ENCODE data around the gene ANAPC1.
"Not testable (repeated sequence)": the region's sequence is repeated elsewhere in the genome, so short reads cannot be mapped to it uniquely, and the experiment has no call there.

DNA sequence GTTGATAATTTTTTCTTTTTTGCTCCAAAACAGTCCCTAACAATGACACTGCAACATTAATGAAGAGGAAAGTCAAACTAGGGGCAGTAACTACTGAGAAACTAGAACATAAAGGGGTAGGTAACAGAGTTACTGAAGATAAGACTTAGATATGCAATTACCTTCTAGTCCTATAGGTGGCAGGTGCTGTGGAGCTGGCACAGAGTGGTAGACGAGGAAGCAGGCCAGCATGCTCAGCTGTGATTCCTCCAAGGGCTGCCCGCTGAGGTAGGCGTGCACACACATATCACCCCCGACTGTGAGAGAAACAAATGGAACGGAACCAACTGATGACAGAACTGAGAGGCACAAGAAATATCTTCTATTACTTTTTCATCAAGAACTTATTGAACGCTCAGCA is 111.8 kb downstream of the ANAPC1 start:
- TF ChIP-seq, protein P1, sequence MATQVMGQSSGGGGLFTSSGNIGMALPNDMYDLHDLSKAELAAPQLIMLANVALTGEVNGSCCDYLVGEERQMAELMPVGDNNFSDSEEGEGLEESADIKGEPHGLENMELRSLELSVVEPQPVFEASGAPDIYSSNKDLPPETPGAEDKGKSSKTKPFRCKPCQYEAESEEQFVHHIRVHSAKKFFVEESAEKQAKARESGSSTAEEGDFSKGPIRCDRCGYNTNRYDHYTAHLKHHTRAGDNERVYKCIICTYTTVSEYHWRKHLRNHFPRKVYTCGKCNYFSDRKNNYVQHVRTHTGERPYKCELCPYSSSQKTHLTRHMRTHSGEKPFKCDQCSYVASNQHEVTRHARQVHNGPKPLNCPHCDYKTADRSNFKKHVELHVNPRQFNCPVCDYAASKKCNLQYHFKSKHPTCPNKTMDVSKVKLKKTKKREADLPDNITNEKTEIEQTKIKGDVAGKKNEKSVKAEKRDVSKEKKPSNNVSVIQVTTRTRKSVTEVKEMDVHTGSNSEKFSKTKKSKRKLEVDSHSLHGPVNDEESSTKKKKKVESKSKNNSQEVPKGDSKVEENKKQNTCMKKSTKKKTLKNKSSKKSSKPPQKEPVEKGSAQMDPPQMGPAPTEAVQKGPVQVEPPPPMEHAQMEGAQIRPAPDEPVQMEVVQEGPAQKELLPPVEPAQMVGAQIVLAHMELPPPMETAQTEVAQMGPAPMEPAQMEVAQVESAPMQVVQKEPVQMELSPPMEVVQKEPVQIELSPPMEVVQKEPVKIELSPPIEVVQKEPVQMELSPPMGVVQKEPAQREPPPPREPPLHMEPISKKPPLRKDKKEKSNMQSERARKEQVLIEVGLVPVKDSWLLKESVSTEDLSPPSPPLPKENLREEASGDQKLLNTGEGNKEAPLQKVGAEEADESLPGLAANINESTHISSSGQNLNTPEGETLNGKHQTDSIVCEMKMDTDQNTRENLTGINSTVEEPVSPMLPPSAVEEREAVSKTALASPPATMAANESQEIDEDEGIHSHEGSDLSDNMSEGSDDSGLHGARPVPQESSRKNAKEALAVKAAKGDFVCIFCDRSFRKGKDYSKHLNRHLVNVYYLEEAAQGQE (IDR thresholded peaks at IDR 0.05) = not testable (repeated sequence)
- not testable (repeated sequence) for TF ChIP-seq YY1 (IDR thresholded peaks at IDR 0.05); RAD21 (IDR thresholded peaks at IDR 0.05); JUND (IDR thresholded peaks at IDR 0.05); SP1 (IDR thresholded peaks at IDR 0.05); EGR1 (IDR thresholded peaks at IDR 0.05; ENCODE audit: low read depth in 2 of 2); FOXA1 (IDR thresholded peaks at IDR 0.05)
- TF ChIP-seq, protein P2, sequence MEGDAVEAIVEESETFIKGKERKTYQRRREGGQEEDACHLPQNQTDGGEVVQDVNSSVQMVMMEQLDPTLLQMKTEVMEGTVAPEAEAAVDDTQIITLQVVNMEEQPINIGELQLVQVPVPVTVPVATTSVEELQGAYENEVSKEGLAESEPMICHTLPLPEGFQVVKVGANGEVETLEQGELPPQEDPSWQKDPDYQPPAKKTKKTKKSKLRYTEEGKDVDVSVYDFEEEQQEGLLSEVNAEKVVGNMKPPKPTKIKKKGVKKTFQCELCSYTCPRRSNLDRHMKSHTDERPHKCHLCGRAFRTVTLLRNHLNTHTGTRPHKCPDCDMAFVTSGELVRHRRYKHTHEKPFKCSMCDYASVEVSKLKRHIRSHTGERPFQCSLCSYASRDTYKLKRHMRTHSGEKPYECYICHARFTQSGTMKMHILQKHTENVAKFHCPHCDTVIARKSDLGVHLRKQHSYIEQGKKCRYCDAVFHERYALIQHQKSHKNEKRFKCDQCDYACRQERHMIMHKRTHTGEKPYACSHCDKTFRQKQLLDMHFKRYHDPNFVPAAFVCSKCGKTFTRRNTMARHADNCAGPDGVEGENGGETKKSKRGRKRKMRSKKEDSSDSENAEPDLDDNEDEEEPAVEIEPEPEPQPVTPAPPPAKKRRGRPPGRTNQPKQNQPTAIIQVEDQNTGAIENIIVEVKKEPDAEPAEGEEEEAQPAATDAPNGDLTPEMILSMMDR (IDR thresholded peaks at IDR 0.05; ENCODE audit: low read depth, low read length, missing input control) = not testable (repeated sequence)
- TF ChIP-seq, protein P3, sequence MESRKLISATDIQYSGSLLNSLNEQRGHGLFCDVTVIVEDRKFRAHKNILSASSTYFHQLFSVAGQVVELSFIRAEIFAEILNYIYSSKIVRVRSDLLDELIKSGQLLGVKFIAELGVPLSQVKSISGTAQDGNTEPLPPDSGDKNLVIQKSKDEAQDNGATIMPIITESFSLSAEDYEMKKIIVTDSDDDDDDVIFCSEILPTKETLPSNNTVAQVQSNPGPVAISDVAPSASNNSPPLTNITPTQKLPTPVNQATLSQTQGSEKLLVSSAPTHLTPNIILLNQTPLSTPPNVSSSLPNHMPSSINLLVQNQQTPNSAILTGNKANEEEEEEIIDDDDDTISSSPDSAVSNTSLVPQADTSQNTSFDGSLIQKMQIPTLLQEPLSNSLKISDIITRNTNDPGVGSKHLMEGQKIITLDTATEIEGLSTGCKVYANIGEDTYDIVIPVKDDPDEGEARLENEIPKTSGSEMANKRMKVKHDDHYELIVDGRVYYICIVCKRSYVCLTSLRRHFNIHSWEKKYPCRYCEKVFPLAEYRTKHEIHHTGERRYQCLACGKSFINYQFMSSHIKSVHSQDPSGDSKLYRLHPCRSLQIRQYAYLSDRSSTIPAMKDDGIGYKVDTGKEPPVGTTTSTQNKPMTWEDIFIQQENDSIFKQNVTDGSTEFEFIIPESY (IDR thresholded peaks at IDR 0.05) = not testable (repeated sequence)

Measured in liver (tissue), 3 donors.